Measurements from ENCODE around the gene POLE.

GRCh38 chr12:132574271-132574996 lies 112.7 kb downstream of the POLE start:
- TF ChIP-seq POLR2A (IDR thresholded peaks at IDR 0.05): no peak
- TF ChIP-seq CTCF (IDR thresholded peaks at IDR 0.05): no peak
- TF ChIP-seq EP300 (IDR thresholded peaks at IDR 0.05): no peak
